Colon (tissue), 2 donors: ENCODE measurements around the gene CCDC38.

ENCODE experiments used
- FAIRE-seq: peaks from 2 replicates; lab custom pipeline; 2012; peaks lifted over from hg19 to GRCh38; lab: Jason Lieb, UNC
- donor health status: control.
- donor health status: control.

CCDC38 gene

GRCh38 chr12:95836185-95836609, 106.2 kb downstream of the CCDC38 start:
- no peak for FAIRE-seq

- FAIRE-seq: no peak
These were observed 107.8 kb downstream of the CCDC38 start for GRCh38 chr12:95834572-95834971.

DNA sequence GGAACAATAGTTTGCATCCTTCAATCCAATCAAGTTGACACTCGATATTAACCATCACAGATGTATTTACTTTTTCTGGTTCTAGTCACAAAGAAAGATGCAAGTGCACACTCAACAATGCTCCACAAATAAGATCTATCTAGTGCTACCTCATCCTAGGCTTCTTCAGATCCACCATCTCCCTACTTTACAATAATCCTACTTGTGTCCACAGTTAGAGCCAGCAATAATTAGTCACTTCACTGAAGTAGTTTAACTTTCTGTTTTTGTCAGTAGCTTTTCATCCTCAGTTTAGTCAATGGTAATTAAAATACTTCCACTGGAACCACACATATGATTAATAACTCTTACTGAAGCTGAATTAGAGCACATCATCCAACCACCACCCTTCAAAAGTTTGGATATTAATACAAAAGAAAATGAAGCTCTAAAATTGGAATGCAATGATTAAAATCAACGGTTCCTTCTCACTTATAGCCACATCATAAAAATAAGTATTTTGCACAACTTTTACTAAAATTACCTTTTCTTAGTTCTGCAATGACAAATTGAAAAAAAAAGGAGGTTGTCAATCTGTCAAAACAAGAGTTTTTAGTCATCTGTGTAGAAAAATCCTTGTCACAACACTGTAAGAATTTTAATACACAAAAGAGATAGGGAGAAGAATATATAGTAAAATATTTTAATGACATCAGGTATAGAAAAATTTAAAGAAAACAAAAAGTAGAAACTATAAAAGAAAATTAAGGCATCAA, 111.9 kb downstream of the CCDC38 start:
- no peak for FAIRE-seq

DNA sequence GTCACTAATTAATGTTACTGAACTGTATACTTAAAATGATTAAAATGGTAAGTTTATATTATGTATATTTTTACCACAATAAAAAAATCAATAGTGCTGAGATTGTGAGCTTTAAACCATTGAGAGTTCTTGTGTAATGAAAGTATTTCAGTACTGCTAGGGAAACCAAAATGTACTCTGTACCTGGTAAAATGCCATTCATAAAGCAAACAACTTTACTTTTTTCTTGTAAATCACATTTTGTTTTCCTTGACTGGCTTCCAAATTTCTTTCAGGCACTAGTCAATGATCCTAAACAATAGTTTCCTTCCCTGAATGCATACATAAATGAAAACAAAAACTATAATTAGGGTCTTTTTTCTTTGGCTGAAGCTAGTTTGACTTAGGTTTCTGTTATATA, 113.0 kb downstream of the CCDC38 start:
- no peak for FAIRE-seq

- no peak for FAIRE-seq
These were observed 122.2 kb downstream of the CCDC38 start for GRCh38 chr12:95820096-95820703.
